ENCODE results near the gene SNTG2. TPM values are rescaled to one million over a fixed set of nuclear protein-coding genes. Genes with fewer than 3 reads are reported as not detected.
A peak's percentile ranks its signal among the peaks of the same experiment; 100 is the strongest.

The SNTG2 gene
- total and polyA plus RNA-seq, 10 donors = 1.9 to 59.4 (median 18.3) TPM

- H3K4me3 ChIP-seq = no peak overlapping the region
- no peak for DNase-seq
- H3K27ac ChIP-seq = no peak overlapping the region
- 80 to 88% (median 84%) methylated on average over 4 of the region's 4 CpGs for WGBS, 5 donors
- H3K4me1 ChIP-seq = peaks cover 0 to 10% (median 0%) of the 10 kb centered on the region in 6 donors
- TF ChIP-seq POLR2AphosphoS5 (IDR thresholded peaks at IDR 0.05) (no peak), CTCF (IDR thresholded peaks at IDR 0.05 in 8 of 11, conservative IDR thresholded peaks at IDR 0.05 in 3 of 11) (no peak), POLR2A (IDR thresholded peaks at IDR 0.05) (no peak)
- intact Hi-C loops (cut with DNase I; ENCODE audit: low total_unique reads) = no loop called here
- H3K36me3 ChIP-seq = no peaks in the 10 kb centered on the region
- no peaks in the 10 kb centered on the region for H3K27me3 ChIP-seq (replicated peaks in 1 of 7)
- H3K9me3 ChIP-seq = no peaks in the 10 kb centered on the region
Measured at GRCh38 chr2:1305342-1306013, 354.8 kb downstream of the SNTG2 start.

- 87 to 90% (median 88%) methylated on average over 13 of the region's 13 CpGs for WGBS, 5 donors
- no peak for DNase-seq
- H3K4me3 ChIP-seq = no peak overlapping the region
- H3K36me3 ChIP-seq = no peaks in the 10 kb centered on the region
- intact Hi-C loops (cut with DNase I; ENCODE audit: low total_unique reads) = no loop called here
- no peak for TF ChIP-seq POLR2AphosphoS5 (IDR thresholded peaks at IDR 0.05)
- no peak for TF ChIP-seq CTCF (IDR thresholded peaks at IDR 0.05 in 8 of 11, conservative IDR thresholded peaks at IDR 0.05 in 3 of 11)
- TF ChIP-seq POLR2A (IDR thresholded peaks at IDR 0.05) = no peak
- no peaks in the 10 kb centered on the region for H3K9me3 ChIP-seq
- H3K4me1 ChIP-seq = peaks cover 0 to 10% (median 0%) of the 10 kb centered on the region in 6 donors
- H3K27ac ChIP-seq = no peak overlapping the region
- H3K27me3 ChIP-seq (replicated peaks in 1 of 7) = no peaks in the 10 kb centered on the region
Measured at GRCh38 chr2:1306014-1306686, 355.5 kb downstream of the SNTG2 start.

- WGBS, 5 donors = 92 to 97% (median 96%) methylated on average over 6 to 17 of the region's 17 CpGs
- H3K27me3 ChIP-seq (replicated peaks in 1 of 7) = no peaks in the 10 kb centered on the region
- H3K36me3 ChIP-seq = no peaks in the 10 kb centered on the region
- intact Hi-C loops (cut with DNase I; ENCODE audit: low total_unique reads) = no loop called here
- H3K9me3 ChIP-seq = no peaks in the 10 kb centered on the region
- TF ChIP-seq CTCF (IDR thresholded peaks at IDR 0.05 in 8 of 11, conservative IDR thresholded peaks at IDR 0.05 in 3 of 11) = no peak
- TF ChIP-seq POLR2A (IDR thresholded peaks at IDR 0.05) = no peak
- TF ChIP-seq POLR2AphosphoS5 (IDR thresholded peaks at IDR 0.05) = peak in 1 of 3 donors; percentile 13
- no peak overlapping the region for H3K4me3 ChIP-seq
- no peak for DNase-seq
- H3K27ac ChIP-seq = no peak overlapping the region
- H3K4me1 ChIP-seq = peaks cover 0 to 10% (median 0%) of the 10 kb centered on the region in 6 donors
Measured at GRCh38 chr2:1306687-1307516, 356.3 kb downstream of the SNTG2 start.

Data from spleen (tissue), 11 donors.